Measurements from ENCODE around the gene ZBTB12. TPM values are rescaled to one million over a fixed set of nuclear protein-coding genes. Genes with fewer than 3 reads are reported as not detected.

The ZBTB12 gene
- total and polyA plus RNA-seq, 4 experiments from 2014 or later, result 2.4 to 2.5 TPM; not detected in 2

DNA sequence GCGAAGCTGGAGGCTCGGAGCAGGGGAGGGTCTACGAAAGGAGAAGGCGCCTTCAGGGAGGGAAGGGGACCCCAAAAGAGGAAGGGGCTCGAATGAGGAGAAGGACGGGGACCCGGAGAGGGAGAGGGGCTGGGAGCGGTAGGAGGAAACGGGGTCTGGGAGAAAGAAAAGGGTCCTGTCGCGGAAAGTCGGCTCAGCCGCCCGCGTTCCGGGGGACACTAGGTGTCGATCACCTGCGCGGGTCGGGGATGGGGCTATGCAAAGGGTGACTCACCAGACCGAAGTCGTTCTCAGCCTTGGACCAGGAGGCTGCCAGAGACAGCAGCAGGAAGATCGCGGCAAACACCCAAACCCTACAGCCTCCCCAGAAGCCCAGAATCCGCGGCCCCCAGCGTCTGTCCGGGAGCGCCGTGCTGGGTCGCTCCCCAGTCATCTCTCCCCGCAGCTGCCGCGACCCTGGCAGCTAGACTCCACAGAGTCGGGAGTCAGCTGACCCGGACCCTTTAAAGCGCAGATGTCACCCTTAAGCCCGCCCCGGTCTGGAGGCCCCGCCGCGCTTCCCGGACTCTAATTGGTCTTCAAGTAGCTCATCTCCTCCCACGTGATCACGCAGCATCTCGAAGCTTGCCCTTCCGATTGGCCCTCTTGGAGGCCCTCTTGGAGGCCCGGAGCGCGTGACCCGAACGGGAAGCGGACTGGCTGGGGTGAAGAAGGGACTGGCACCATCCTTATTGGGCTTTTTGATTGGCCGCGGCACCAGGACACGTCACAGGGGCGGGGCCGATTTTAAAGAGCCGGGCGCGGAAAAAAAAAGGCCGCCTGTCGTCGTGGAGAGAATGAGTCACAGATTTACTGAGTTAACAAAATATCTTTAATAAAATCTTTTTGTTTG is 39.3 kb downstream of the ZBTB12 start, which contains the start of gene NEU1:
Gene NEU1 (minus strand): TSS at position 478 of the 892 bp plus-strand sequence. CDS start 45 bp downstream, at position 433.
- DNase-seq, result peak; percentile 97 to 100 (median 100)
- intact Hi-C loops (cut with micrococcal nuclease), result loop anchor here (1.0 to 5.0 kb wide), 8 partner anchors 28 to 242 kb away; partner anchors contain the start of genes ABHD16A, BAG6, DDAH2 and EHMT2
- Histone ChIP-seq H3K27me3 (ENCODE audit: insufficient read depth, low read length) (no peaks in the 10 kb centered on the region), H3K27ac (ENCODE audit: low read depth, low read length) (peak within 1 kb of the TSS; percentile 90), H3K9me3 (ENCODE audit: control insufficient read depth in 1 of 2, low read length in 2 of 2) (no peaks in the 10 kb centered on the region), H3K4me3 (ENCODE audit: low read length in 2 of 2) (peak within 1 kb of the TSS; percentile 88 to 95), H3K36me3 (ENCODE audit: insufficient read depth, low read length) (peaks cover 6% of the 10 kb centered on the region), H3K4me1 (ENCODE audit: insufficient read depth, low read length) (peaks cover 16% of the 10 kb centered on the region)
- peaks cover 14 to 33% (median 23%) of the 10 kb centered on the region in 4 donors for H3K4me1 Mint-ChIP-seq
- H3K9me3 Mint-ChIP-seq, result peaks cover 0 to 2% (median 0%) of the 10 kb centered on the region in 8 donors
- peak within 1 kb of the TSS; percentile 94 to 98 (median 97) for H3K27ac Mint-ChIP-seq
- peaks cover 0 to 2% of the 10 kb centered on the region in 2 donors for H3K27me3 Mint-ChIP-seq
- ChIA-PET POLR2A (ENCODE audit: partially characterized antibody) (interaction anchor here (0.7 to 3.4 kb wide), 35 partner anchors 18 to 1109 kb away, joined by 3 to 43 read pairs (median 6); partner anchors contain the start of genes ABHD16A, BAG6, C6orf47 and CSNK2B), CTCF (ENCODE audit: partially characterized antibody) (interaction anchor here (0.8 to 2.7 kb wide), 11 partner anchors 27 to 311 kb away, joined by 3 to 23 read pairs (median 4); partner anchors contain the start of genes ABHD16A, EHMT2 and LY6G5C)
- H3K36me3 Mint-ChIP-seq, result peaks cover 8 to 34% of the 10 kb centered on the region in 2 donors
- H3K4me3 Mint-ChIP-seq, result peak within 1 kb of the TSS; percentile 87 to 96 (median 94)

DNA sequence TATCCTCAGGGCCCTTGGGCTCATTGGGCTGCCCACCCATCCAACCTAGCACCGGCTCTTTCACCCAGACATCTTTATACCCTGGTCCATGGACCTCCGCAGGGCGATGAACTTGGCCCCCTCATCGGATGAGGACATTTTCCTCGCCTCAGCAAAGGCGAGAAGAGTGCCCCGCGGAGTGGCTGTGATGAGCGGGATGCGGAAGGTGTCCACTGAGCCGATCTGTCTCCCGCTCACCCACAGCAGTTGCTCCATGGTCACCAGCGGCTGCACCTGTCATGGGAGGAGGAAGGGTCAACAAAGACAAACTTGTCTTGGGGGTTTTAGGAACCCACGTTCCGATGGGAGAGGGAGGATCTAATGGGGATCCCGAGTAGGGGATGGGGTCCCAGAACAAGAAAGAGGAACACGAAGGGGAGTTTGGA is 40.0 kb downstream of the ZBTB12 start:
- CTCF ChIA-PET (ENCODE audit: partially characterized antibody), result interaction anchor here (1.1 to 1.4 kb wide), 3 partner anchors 36 to 130 kb away, joined by 3 to 6 read pairs (median 5); partner anchors contain the start of gene EHMT2
- DNase-seq, result peak in 1 of 5 donors; percentile 44
- intact Hi-C loops (cut with micrococcal nuclease), result loop anchor here (1.0 to 5.0 kb wide), 2 partner anchors 28 to 40 kb away; no protein-coding TSS in a partner anchor

DNA sequence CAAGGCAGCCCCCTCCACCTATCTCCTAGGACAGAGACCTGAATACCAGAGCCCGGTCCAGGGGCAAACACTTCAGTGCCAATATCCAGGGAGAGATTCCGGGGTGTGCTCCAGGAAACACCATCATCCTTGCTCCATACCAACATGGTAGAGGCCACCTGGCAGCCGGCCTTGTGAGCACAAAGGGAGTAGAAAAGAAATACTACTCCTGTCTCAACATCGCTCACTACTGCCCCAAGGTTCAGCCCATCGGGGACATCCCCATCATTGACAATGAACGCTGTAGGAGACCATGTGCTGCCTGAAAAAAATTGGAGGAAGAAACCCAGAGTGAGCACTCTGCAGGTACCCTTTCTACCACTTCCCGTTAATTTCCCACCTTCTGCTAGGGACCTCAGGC is 40.7 kb downstream of the ZBTB12 start:
- no peaks in the 10 kb centered on the region for H3K9me3 ChIP-seq (ENCODE audit: control insufficient read depth in 1 of 2, low read length in 2 of 2)
- Mint-ChIP-seq H3K4me3 (peak overlapping the region in 7 of 8 donors; percentile 17 to 95 (median 91)), H3K36me3 (peaks cover 8 to 42% of the 10 kb centered on the region in 2 donors), H3K27ac (peak overlapping the region in 5 of 7 donors; percentile 42 to 97 (median 95)), H3K27me3 (peaks cover 0 to 2% of the 10 kb centered on the region in 2 donors), H3K4me1 (peaks cover 14 to 33% (median 23%) of the 10 kb centered on the region in 4 donors), H3K9me3 (peaks cover 0 to 2% (median 0%) of the 10 kb centered on the region in 8 donors)
- H3K4me3 ChIP-seq (ENCODE audit: low read length in 2 of 2), result no peak overlapping the region
- intact Hi-C loops (cut with micrococcal nuclease), result loop anchor here (5.0 kb wide), 1 partner anchor 39 kb away; no protein-coding TSS in a partner anchor
- POLR2A ChIA-PET (ENCODE audit: partially characterized antibody), result interaction anchor here (3.2 kb wide), 1 partner anchor 131 kb away, joined by 16 read pairs; the partner anchor contains the start of gene DDAH2
- DNase-seq, result no peak
- no peaks in the 10 kb centered on the region for H3K27me3 ChIP-seq (ENCODE audit: insufficient read depth, low read length)
- CTCF ChIA-PET (ENCODE audit: partially characterized antibody), result no interaction called here
- peaks cover 6% of the 10 kb centered on the region for H3K36me3 ChIP-seq (ENCODE audit: insufficient read depth, low read length)
- H3K27ac ChIP-seq (ENCODE audit: low read depth, low read length), result no peak overlapping the region
- H3K4me1 ChIP-seq (ENCODE audit: insufficient read depth, low read length), result peaks cover 16% of the 10 kb centered on the region

More for the DNA sequence above, 40.0 kb downstream of the ZBTB12 start:
- Mint-ChIP-seq H3K4me1 (peaks cover 14 to 33% (median 23%) of the 10 kb centered on the region in 4 donors), H3K36me3 (peaks cover 8 to 40% of the 10 kb centered on the region in 2 donors), H3K9me3 (peaks cover 0 to 2% (median 0%) of the 10 kb centered on the region in 8 donors), H3K27ac (peak overlapping the region; percentile 94 to 98 (median 97)), H3K4me3 (peak overlapping the region; percentile 87 to 96 (median 94)), H3K27me3 (peaks cover 0 to 2% of the 10 kb centered on the region in 2 donors)
- H3K27ac ChIP-seq (ENCODE audit: low read depth, low read length), result peak overlapping the region; percentile 90
- no peaks in the 10 kb centered on the region for H3K27me3 ChIP-seq (ENCODE audit: insufficient read depth, low read length)
- H3K4me3 ChIP-seq (ENCODE audit: low read length in 2 of 2), result peak overlapping the region; percentile 88 to 95
- peaks cover 6% of the 10 kb centered on the region for H3K36me3 ChIP-seq (ENCODE audit: insufficient read depth, low read length)
- H3K4me1 ChIP-seq (ENCODE audit: insufficient read depth, low read length), result peaks cover 16% of the 10 kb centered on the region
- POLR2A ChIA-PET (ENCODE audit: partially characterized antibody), result interaction anchor here (0.7 to 3.4 kb wide), 19 partner anchors 25 to 320 kb away, joined by 3 to 43 read pairs (median 8); partner anchors contain the start of genes ABHD16A, BAG6, C6orf47 and CSNK2B
- H3K9me3 ChIP-seq (ENCODE audit: control insufficient read depth in 1 of 2, low read length in 2 of 2), result no peaks in the 10 kb centered on the region

DNA sequence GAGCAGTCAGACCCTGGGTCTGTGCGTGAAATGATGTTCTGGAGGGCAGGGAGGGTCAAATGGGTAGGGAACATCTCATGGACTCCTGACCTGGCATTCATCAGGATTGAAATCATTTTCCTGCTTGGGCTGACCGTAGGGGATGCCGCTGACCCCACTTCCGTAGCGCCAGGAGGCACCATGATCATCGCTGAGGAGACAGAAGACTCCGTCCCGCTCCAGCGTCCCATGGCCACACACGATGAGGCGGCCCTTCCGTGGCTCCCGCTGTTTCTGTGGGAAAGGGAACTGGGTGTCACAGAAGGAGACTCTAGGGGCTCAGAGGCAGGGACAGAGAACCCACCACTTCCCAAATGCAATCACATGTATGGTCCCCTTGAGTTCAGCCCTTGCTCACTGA is 41.5 kb downstream of the ZBTB12 start:
- Histone ChIP-seq H3K27ac (ENCODE audit: low read depth, low read length) (no peak overlapping the region), H3K36me3 (ENCODE audit: insufficient read depth, low read length) (peaks cover 6% of the 10 kb centered on the region), H3K4me1 (ENCODE audit: insufficient read depth, low read length) (peaks cover 16% of the 10 kb centered on the region), H3K4me3 (ENCODE audit: low read length in 2 of 2) (no peak overlapping the region), H3K9me3 (ENCODE audit: control insufficient read depth in 1 of 2, low read length in 2 of 2) (no peaks in the 10 kb centered on the region), H3K27me3 (ENCODE audit: insufficient read depth, low read length) (no peaks in the 10 kb centered on the region)
- intact Hi-C loops (cut with micrococcal nuclease), result loop anchor here (5.0 kb wide), 1 partner anchor 38 kb away; no protein-coding TSS in a partner anchor
- peaks cover 0 to 2% (median 0%) of the 10 kb centered on the region in 8 donors for H3K9me3 Mint-ChIP-seq
- POLR2A ChIA-PET (ENCODE audit: partially characterized antibody), result no interaction called here
- peaks cover 0 to 2% of the 10 kb centered on the region in 2 donors for H3K27me3 Mint-ChIP-seq
- DNase-seq, result no peak
- peaks cover 14 to 33% (median 23%) of the 10 kb centered on the region in 4 donors for H3K4me1 Mint-ChIP-seq
- CTCF ChIA-PET (ENCODE audit: partially characterized antibody), result no interaction called here
- H3K4me3 Mint-ChIP-seq, result peak overlapping the region in 1 of 8 donors; percentile 60
- H3K27ac Mint-ChIP-seq, result peak overlapping the region in 2 of 7 donors; percentile 66 to 88
- peaks cover 8 to 42% of the 10 kb centered on the region in 2 donors for H3K36me3 Mint-ChIP-seq

DNA sequence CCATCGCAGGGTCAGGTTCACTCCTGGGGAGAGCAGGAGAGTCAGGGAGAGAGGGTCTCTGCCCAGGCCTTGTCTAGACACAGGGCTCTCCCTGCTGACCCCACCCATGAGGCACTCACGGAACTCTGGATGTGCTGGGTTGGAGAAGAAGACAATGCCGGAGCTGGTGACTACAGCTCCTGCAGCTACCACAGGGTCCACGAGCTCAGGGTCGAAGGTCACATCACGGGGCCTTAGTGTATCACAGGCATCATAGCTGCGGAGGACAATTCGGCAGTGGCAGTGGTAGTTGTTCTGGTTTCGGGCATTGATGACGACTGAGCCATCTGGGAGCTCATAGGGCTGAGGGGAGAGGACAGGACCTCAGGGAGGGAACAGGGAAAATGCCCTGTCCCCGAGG is 42.0 kb downstream of the ZBTB12 start:
- H3K4me1 ChIP-seq (ENCODE audit: insufficient read depth, low read length), result peaks cover 16% of the 10 kb centered on the region
- Mint-ChIP-seq H3K27ac (peak overlapping the region in 6 of 7 donors; percentile 23 to 88 (median 73)), H3K36me3 (peaks cover 8 to 42% of the 10 kb centered on the region in 2 donors), H3K4me3 (peak overlapping the region in 4 of 8 donors; percentile 25 to 76 (median 58)), H3K9me3 (peaks cover 0 to 2% (median 0%) of the 10 kb centered on the region in 8 donors), H3K4me1 (peaks cover 14 to 33% (median 23%) of the 10 kb centered on the region in 4 donors), H3K27me3 (peaks cover 0 to 2% of the 10 kb centered on the region in 2 donors)
- POLR2A ChIA-PET (ENCODE audit: partially characterized antibody), result no interaction called here
- no peaks in the 10 kb centered on the region for H3K9me3 ChIP-seq (ENCODE audit: control insufficient read depth in 1 of 2, low read length in 2 of 2)
- no peak overlapping the region for H3K27ac ChIP-seq (ENCODE audit: low read depth, low read length)
- intact Hi-C loops (cut with micrococcal nuclease), result loop anchor here (5.0 kb wide), 1 partner anchor 38 kb away; no protein-coding TSS in a partner anchor
- H3K4me3 ChIP-seq (ENCODE audit: low read length in 2 of 2), result no peak overlapping the region
- H3K27me3 ChIP-seq (ENCODE audit: insufficient read depth, low read length), result no peaks in the 10 kb centered on the region
- CTCF ChIA-PET (ENCODE audit: partially characterized antibody), result no interaction called here
- H3K36me3 ChIP-seq (ENCODE audit: insufficient read depth, low read length), result peaks cover 6% of the 10 kb centered on the region
- DNase-seq, result peak in 1 of 5 donors; percentile 46

DNA sequence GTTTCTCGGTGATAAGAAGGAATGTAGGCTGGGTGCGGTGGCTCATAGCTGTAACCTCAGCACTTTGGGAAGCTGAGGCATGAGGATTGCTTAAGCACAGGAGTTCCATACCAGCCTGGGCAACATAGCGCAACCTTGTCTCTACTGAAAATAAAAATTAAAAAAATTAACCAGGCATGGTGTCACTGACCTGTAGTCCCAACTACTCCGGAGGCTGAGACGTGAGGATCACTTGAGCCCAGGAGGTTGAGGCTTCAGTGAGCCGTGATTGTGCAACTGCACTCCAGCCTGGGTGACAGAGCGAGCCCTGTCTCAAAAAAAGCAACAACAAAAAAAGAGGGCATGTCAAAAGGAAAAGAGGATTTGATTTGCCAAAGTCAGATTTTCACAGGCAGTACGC is 43.2 kb downstream of the ZBTB12 start:
- CTCF ChIA-PET (ENCODE audit: partially characterized antibody), result no interaction called here

More for the DNA sequence above, 43.2 kb downstream of the ZBTB12 start:
- Histone ChIP-seq H3K27ac (ENCODE audit: low read depth, low read length) (no peak overlapping the region), H3K4me1 (ENCODE audit: insufficient read depth, low read length) (peaks cover 15% of the 10 kb centered on the region), H3K27me3 (ENCODE audit: insufficient read depth, low read length) (no peaks in the 10 kb centered on the region), H3K4me3 (ENCODE audit: low read length in 2 of 2) (no peak overlapping the region), H3K36me3 (ENCODE audit: insufficient read depth, low read length) (peaks cover 6% of the 10 kb centered on the region), H3K9me3 (ENCODE audit: control insufficient read depth in 1 of 2, low read length in 2 of 2) (no peaks in the 10 kb centered on the region)
- peaks cover 8 to 40% of the 10 kb centered on the region in 2 donors for H3K36me3 Mint-ChIP-seq
- intact Hi-C loops (cut with micrococcal nuclease), result no loop called here
- H3K4me1 Mint-ChIP-seq, result peaks cover 11 to 25% (median 18%) of the 10 kb centered on the region in 4 donors
- H3K27ac Mint-ChIP-seq, result peak overlapping the region in 1 of 7 donors; percentile 48
- POLR2A ChIA-PET (ENCODE audit: partially characterized antibody), result interaction anchor here (0.9 kb wide), 1 partner anchor 19 kb away, joined by 3 read pairs; no protein-coding TSS in a partner anchor
- H3K4me3 Mint-ChIP-seq, result no peak overlapping the region
- H3K9me3 Mint-ChIP-seq, result no peaks in the 10 kb centered on the region
- H3K27me3 Mint-ChIP-seq, result peaks cover 0 to 2% of the 10 kb centered on the region in 2 donors
- DNase-seq, result no peak
